B cell (primary cell): ENCODE data around the gene HBM. TPM values are rescaled to one million over a fixed set of nuclear protein-coding genes. Genes with fewer than 3 reads are reported as not detected.
"Not testable (repeated sequence)": the region's sequence is repeated elsewhere in the genome, so short reads cannot be mapped to it uniquely, and the experiment has no call there.

ENCODE experiments used
- ATAC-seq: fragments of 200-7000 bp; cut with Tn5 transposase; one replicate; pipeline ENCODE4 v1.10.0; 2021; ENCODE audit warnings: low read depth, mild to moderate bottlenecking, moderate number of reproducible peaks, moderate library complexity
- CTCF ChIA-PET: fragments of 350-600 bp; sonication (Branson Sonifier 250); formaldehyde crosslinking; loops from one replicate; lab custom pipeline; 2021; ENCODE audit warnings: antibody characterized with exemption, inconsistent platforms; lab: Charles Lee
- POLR2A ChIA-PET: fragments of 350-600 bp; sonication (Branson Sonifier 250); formaldehyde crosslinking; loops from one replicate; lab custom pipeline; 2021; ENCODE audit warnings: antibody characterized with exemption; lab: Charles Lee
- DNase-seq: peaks from one replicate; pipeline ENCODE4 v3.0.0; 2013
- H2AFZ ChIP-seq: 2 replicates; pipeline ENCODE4 v1.6.1; 2012; ENCODE audit warnings: mild to moderate bottlenecking, low read depth, low read length; ENCODE audit not compliant: insufficient read depth, poor library complexity, severe bottlenecking
- H3K27ac ChIP-seq, 2 donors: 1 replicate in 1 of 2; 2 replicates in 1 of 2; pipeline ENCODE4 v1.5.1; 2012 to 2013; ENCODE audit warnings: low read length in 2 of 2, mild to moderate bottlenecking in 2 of 2, moderate library complexity in 1 of 2
- H3K27me3 ChIP-seq, 4 experiments: fragments of 200-600 bp in 1 of 4; sonication (generic) in 1 of 4; replicated peaks in 1 of 4; 1 replicate in 2 of 4; 2 replicates in 2 of 4; pipeline versions ENCODE4 v1.6.1 to v1.7.0; 2013 to 2016; ENCODE audit warnings: low read length in 3 of 4, mild to moderate bottlenecking in 2 of 4, mixed read lengths in 1 of 4, moderate library complexity in 1 of 4; ENCODE audit not compliant: insufficient read depth in 4 of 4, control insufficient read depth in 3 of 4; ENCODE audit errors: control extremely low read depth in 1 of 4
- H3K36me3 ChIP-seq, 2 experiments: replicated peaks in 1 of 2; 1 replicate in 1 of 2; 2 replicates in 1 of 2; pipeline versions ENCODE4 v1.6.1 to v1.7.1; 2013; ENCODE audit warnings: low read length in 1 of 2; ENCODE audit not compliant: insufficient read depth in 2 of 2, control insufficient read depth in 1 of 2; ENCODE audit errors: control extremely low read depth in 1 of 2, extremely low read depth in 1 of 2
- H3K4me1 ChIP-seq, 2 donors: fragments of 200-600 bp in 1 of 2; sonication (generic) in 1 of 2; 1 replicate in 1 of 2; 2 replicates in 1 of 2; pipeline versions ENCODE4 v1.5.1 to v1.6.1; 2013 to 2017; ENCODE audit warnings: low read length in 2 of 2; ENCODE audit not compliant: control insufficient read depth in 2 of 2, insufficient read depth in 2 of 2
- H3K4me2 ChIP-seq: replicated peaks from 2 replicates; pipeline ENCODE3; 2012; ENCODE audit warnings: mild to moderate bottlenecking, low read depth, low read length; ENCODE audit not compliant: poor library complexity, severe bottlenecking
- H3K4me3 ChIP-seq, 5 experiments: fragments of 200-600 bp in 1 of 5; sonication (generic) in 1 of 5; 1 replicate in 3 of 5; 2 replicates in 2 of 5; pipeline versions ENCODE4 v1.5.1 to v1.7.0; 2011 to 2016; ENCODE audit warnings: low read length in 4 of 5, mild to moderate bottlenecking in 4 of 5, low read depth in 2 of 5, control low read depth in 1 of 5, moderate library complexity in 1 of 5; ENCODE audit not compliant: insufficient read depth in 1 of 5; ENCODE audit errors: control extremely low read depth in 1 of 5, extremely low read depth in 1 of 5
- H3K79me2 ChIP-seq: fragments of 200-600 bp; sonication (generic); one replicate; pipeline ENCODE4 v1.6.0; 2016; ENCODE audit warnings: low read length; ENCODE audit not compliant: control insufficient read depth, insufficient read depth
- H3K9ac ChIP-seq: fragments of 200-600 bp; sonication (generic); 2 replicates; pipeline ENCODE4 v1.6.1; 2017; ENCODE audit warnings: mild to moderate bottlenecking, low read length, moderate library complexity
- H3K9me3 ChIP-seq, 3 donors: one replicate each; pipeline versions ENCODE4 v1.6.1 to v1.7.1; 2013; ENCODE audit warnings: low read length in 2 of 3; ENCODE audit not compliant: control insufficient read depth in 2 of 3, insufficient read depth in 1 of 3; ENCODE audit errors: control extremely low read depth in 1 of 3
- H4K20me1 ChIP-seq: 2 replicates; pipeline ENCODE4 v1.6.0; 2012; ENCODE audit warnings: mild to moderate bottlenecking, low read length; ENCODE audit not compliant: insufficient read depth, control insufficient read depth, poor library complexity, severe bottlenecking
- H3K27ac Mint-ChIP-seq: one replicate; pipeline ENCODE4 v1.8.0; 2021; ENCODE audit warnings: mixed read lengths
- H3K27me3 Mint-ChIP-seq: one replicate; pipeline ENCODE4 v1.8.0; 2021; ENCODE audit warnings: mixed read lengths
- H3K4me1 Mint-ChIP-seq: one replicate; pipeline ENCODE4 v1.8.0; 2021; ENCODE audit warnings: mixed read lengths
- H3K4me3 Mint-ChIP-seq: one replicate; pipeline ENCODE4 v1.8.0; 2021; ENCODE audit warnings: mixed read lengths
- H3K9me3 Mint-ChIP-seq: one replicate; pipeline ENCODE4 v1.8.0; 2022; ENCODE audit warnings: mixed read lengths; ENCODE audit not compliant: insufficient read depth
- EZH2 ChIP-seq: IDR thresholded peaks from 2 replicates; pipeline ENCODE4 v1.6.1; 2012; ENCODE audit warnings: borderline replicate concordance, low read depth, mild to moderate bottlenecking, moderate library complexity, low read length; ENCODE audit not compliant: insufficient read depth, poor library complexity, severe bottlenecking
- whole genome bisulfite sequencing: methylation state at CpG from one replicate; pipeline ENCODE4 v1.1.5; 2013; ENCODE audit warnings: missing lambda C conversion rate; ENCODE audit not compliant: insufficient coverage; 5-methylcytosine and 5-hydroxymethylcytosine counted together
- intact Hi-C: fragments of 100-400 bp; cut with micrococcal nuclease; formaldehyde crosslinking; loops from one replicate; pipeline ENCODE4 v1.10.0; 2022
- polyA plus RNA-seq: library from polyadenylated mRNA; depleted of rRNA; stranded (reverse); fragments of >200 nt; gene quantifications from 2 replicates; pipeline ENCODE4 v1.2.3, GENCODE V29; 2012
- total RNA-seq, 2 donors: library from RNA; stranded (reverse); fragments of 120-200 nt in 1 of 2; gene quantifications; 1 replicate in 1 of 2; 2 replicates in 1 of 2; pipeline versions ENCODE4 v1.2.3 to v1.2.4, GENCODE V29; 2013 to 2022
- TF ChIP-seq, protein P1 (sequence below): fragments of 200-600 bp; IDR thresholded peaks from one replicate; pipeline ENCODE4 v1.8.0; 2022; ENCODE audit warnings: antibody characterized with exemption, mild to moderate bottlenecking

The HBM gene
- total and polyA plus RNA-seq, 2 donors (not counting 1 experiment from before 2014, with no cell fraction given): 0.64 TPM; not detected in 1

DNA sequence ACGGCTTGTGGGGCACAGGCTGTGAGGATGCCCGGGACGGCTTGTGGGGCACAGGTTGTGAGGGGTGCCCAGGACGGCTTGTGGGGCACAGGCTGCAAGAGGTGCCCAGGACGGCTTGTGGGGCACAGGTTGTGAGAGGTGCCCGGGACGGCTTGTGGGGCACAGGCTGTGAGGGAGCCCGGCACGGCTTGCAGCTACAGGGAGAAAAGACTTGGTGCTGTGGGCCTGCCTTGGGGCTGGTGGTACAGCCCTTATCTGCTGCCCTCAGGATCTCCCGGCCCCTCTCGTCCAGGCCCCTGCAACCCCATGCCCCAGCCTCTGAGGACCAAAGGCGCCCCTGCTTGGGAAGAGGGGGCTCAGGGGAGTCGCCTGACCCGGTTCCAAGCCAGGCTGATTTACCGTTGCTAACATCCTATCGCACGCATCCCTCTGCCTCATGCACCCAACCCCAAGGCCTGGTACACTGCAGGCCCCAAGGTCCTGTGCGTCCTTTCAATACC, 5.0 kb upstream of the HBM start:
- ATAC-seq (no peak), DNase-seq (no peak)
- Mint-ChIP-seq H3K4me3 (no peak overlapping the region), H3K27ac (no peak overlapping the region), H3K9me3 (no peaks in the 10 kb centered on the region), H3K4me1 (peaks cover 9% of the 10 kb centered on the region), H3K27me3 (peaks cover 40% of the 10 kb centered on the region)
- intact Hi-C loops: no loop called here
- Histone ChIP-seq H3K27me3 (peaks cover 0 to 31% (median 10%) of the 10 kb centered on the region in 4 experiments), H3K79me2 (no peaks in the 10 kb centered on the region), H3K4me2 (no peak overlapping the region), H3K4me1 (peaks cover 9% of the 10 kb centered on the region in 2 donors), H2AFZ (no peak overlapping the region), H3K9me3 (peaks cover 0 to 6% (median 0%) of the 10 kb centered on the region in 3 donors), H3K27ac (no peak overlapping the region), H3K9ac (no peak overlapping the region), H3K4me3 (no peak overlapping the region), H4K20me1 (no peaks in the 10 kb centered on the region), H3K36me3 (no peaks in the 10 kb centered on the region)
- ChIA-PET CTCF (no interaction called here), POLR2A (no interaction called here)
- 68% methylated on average over 15 of the region's 18 CpGs for WGBS
- TF ChIP-seq EZH2: no peak
- TF ChIP-seq, protein P1, sequence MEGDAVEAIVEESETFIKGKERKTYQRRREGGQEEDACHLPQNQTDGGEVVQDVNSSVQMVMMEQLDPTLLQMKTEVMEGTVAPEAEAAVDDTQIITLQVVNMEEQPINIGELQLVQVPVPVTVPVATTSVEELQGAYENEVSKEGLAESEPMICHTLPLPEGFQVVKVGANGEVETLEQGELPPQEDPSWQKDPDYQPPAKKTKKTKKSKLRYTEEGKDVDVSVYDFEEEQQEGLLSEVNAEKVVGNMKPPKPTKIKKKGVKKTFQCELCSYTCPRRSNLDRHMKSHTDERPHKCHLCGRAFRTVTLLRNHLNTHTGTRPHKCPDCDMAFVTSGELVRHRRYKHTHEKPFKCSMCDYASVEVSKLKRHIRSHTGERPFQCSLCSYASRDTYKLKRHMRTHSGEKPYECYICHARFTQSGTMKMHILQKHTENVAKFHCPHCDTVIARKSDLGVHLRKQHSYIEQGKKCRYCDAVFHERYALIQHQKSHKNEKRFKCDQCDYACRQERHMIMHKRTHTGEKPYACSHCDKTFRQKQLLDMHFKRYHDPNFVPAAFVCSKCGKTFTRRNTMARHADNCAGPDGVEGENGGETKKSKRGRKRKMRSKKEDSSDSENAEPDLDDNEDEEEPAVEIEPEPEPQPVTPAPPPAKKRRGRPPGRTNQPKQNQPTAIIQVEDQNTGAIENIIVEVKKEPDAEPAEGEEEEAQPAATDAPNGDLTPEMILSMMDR: no peak

- peak overlapping the region; percentile 1 for H3K4me3 Mint-ChIP-seq
- Histone ChIP-seq H3K27ac (no peak overlapping the region), H2AFZ (no peak overlapping the region), H3K9ac (no peak overlapping the region), H3K36me3 (no peaks in the 10 kb centered on the region), H3K27me3 (peaks cover 0 to 36% (median 16%) of the 10 kb centered on the region in 4 experiments), H3K79me2 (no peaks in the 10 kb centered on the region), H3K9me3 (peaks cover 0 to 13% (median 0%) of the 10 kb centered on the region in 3 donors), H3K4me3 (no peak overlapping the region), H3K4me1 (peaks cover 18 to 23% of the 10 kb centered on the region in 2 donors), H4K20me1 (no peaks in the 10 kb centered on the region), H3K4me2 (no peak overlapping the region)
- CTCF ChIA-PET: interaction anchor here (0.6 kb wide), 1 partner anchor 27 kb away, joined by 4 read pairs; no protein-coding TSS in a partner anchor
- peaks cover 15% of the 10 kb centered on the region for H3K4me1 Mint-ChIP-seq
- no peak overlapping the region for H3K27ac Mint-ChIP-seq
- DNase-seq (no peak), ATAC-seq (no peak)
- no peaks in the 10 kb centered on the region for H3K9me3 Mint-ChIP-seq
- POLR2A ChIA-PET: no interaction called here
- no peak for TF ChIP-seq EZH2
- TF ChIP-seq, protein P1: no peak
- H3K27me3 Mint-ChIP-seq: peaks cover 45% of the 10 kb centered on the region
- 96% methylated on average over 8 of the region's 13 CpGs for WGBS
- intact Hi-C loops: loop anchor here (1.0 kb wide), 1 partner anchor 9 kb away; no protein-coding TSS in a partner anchor
These were observed 3.3 kb upstream of the HBM start for GRCh38 chr16:162271-162991.

- peaks cover 0 to 13% (median 0%) of the 10 kb centered on the region in 3 donors for H3K9me3 ChIP-seq
- CTCF ChIA-PET: not testable (repeated sequence)
- peaks cover 0 to 44% (median 16%) of the 10 kb centered on the region in 4 experiments for H3K27me3 ChIP-seq
These were observed 2.6 kb upstream of the HBM start for GRCh38 chr16:163139-163538.

More at GRCh38 chr16:163139-163538, 2.6 kb upstream of the HBM start:
- ATAC-seq, H2AFZ ChIP-seq, H3K4me3 ChIP-seq, H3K9me3 Mint-ChIP-seq, H3K27ac Mint-ChIP-seq, H3K4me2 ChIP-seq, H3K4me3 Mint-ChIP-seq, POLR2A ChIA-PET, intact Hi-C loops, H3K9ac ChIP-seq, H3K36me3 ChIP-seq, H3K79me2 ChIP-seq, DNase-seq, H3K27ac ChIP-seq, H4K20me1 ChIP-seq: not testable (repeated sequence)
- peaks cover 41% of the 10 kb centered on the region for H3K27me3 Mint-ChIP-seq
- WGBS: 100% methylated on average over 4 of the region's 10 CpGs
- H3K4me1 ChIP-seq: peaks cover 18 to 23% of the 10 kb centered on the region in 2 donors
- peaks cover 15% of the 10 kb centered on the region for H3K4me1 Mint-ChIP-seq
